ENCODE measurements around the gene TKFC. TPM values are rescaled to one million over a fixed set of nuclear protein-coding genes. Genes with fewer than 3 reads are reported as not detected.

The TKFC gene
- total RNA-seq, 4 donors from 2014 or later, result 9.3 to 24.1 (median 15.5) TPM

GRCh38 chr11:61354208-61354607 is 21.2 kb downstream of the TKFC start:
- no peak for TF ChIP-seq CTCF (IDR thresholded peaks at IDR 0.05; ENCODE audit: low read depth)

GRCh38 chr11:61356706-61357105 is 23.7 kb downstream of the TKFC start:
- no peak for TF ChIP-seq CTCF (IDR thresholded peaks at IDR 0.05; ENCODE audit: low read depth)

- TF ChIP-seq CTCF (IDR thresholded peaks at IDR 0.05; ENCODE audit: low read depth), result no peak
Observed at GRCh38 chr11:61357233-61357893, 24.3 kb downstream of the TKFC start.

GRCh38 chr11:61357894-61358239 is 24.8 kb downstream of the TKFC start:
- TF ChIP-seq CTCF (IDR thresholded peaks at IDR 0.05; ENCODE audit: low read depth), result no peak

GRCh38 chr11:61358566-61358965 is 25.5 kb downstream of the TKFC start:
- no peak for TF ChIP-seq CTCF (IDR thresholded peaks at IDR 0.05; ENCODE audit: low read depth)

GRCh38 chr11:61359516-61359915 is 26.5 kb downstream of the TKFC start:
- no peak for TF ChIP-seq CTCF (IDR thresholded peaks at IDR 0.05; ENCODE audit: low read depth)

GRCh38 chr11:61361237-61361740 is 28.3 kb downstream of the TKFC start:
- TF ChIP-seq CTCF (IDR thresholded peaks at IDR 0.05; ENCODE audit: low read depth), result no peak
